Measurements from ENCODE around the gene CD47. TPM values are rescaled to one million over a fixed set of nuclear protein-coding genes. Genes with fewer than 3 reads are reported as not detected.

CD47 gene
- total RNA-seq, 2 donors from 2014 or later = 6.4 to 12.0 TPM

- H3K27ac Mint-ChIP-seq = no peak overlapping the region
- Histone ChIP-seq H3K36me3 (ENCODE audit: control insufficient read depth, insufficient read depth, low read length) (no peaks in the 10 kb centered on the region), H3K27me3 (ENCODE audit: control insufficient read depth, insufficient read depth, low read length, poor library complexity, severe bottlenecking) (peaks cover 64% of the 10 kb centered on the region), H3K27ac (ENCODE audit: low read depth, low read length) (no peak overlapping the region), H3K4me3 (ENCODE audit: low read length) (no peak overlapping the region), H3K9ac (ENCODE audit: extremely low read depth, low read length, poor library complexity, severe bottlenecking) (no peak overlapping the region), H3K9me3 (ENCODE audit: control insufficient read depth, low read length) (no peaks in the 10 kb centered on the region), H3K4me1 (ENCODE audit: control insufficient read depth, insufficient read depth, low read length) (peaks cover 14% of the 10 kb centered on the region)
- H3K4me3 Mint-ChIP-seq = no peak overlapping the region
- 92 to 100% methylated on average over 1 to 2 of the region's 2 CpGs for WGBS, 2 experiments (ENCODE audit: insufficient coverage in 1 of 2, insufficient read length in 1 of 2)
- TF ChIP-seq CTCF (conservative IDR thresholded peaks at IDR 0.05) = no peak
- peaks cover 54% of the 10 kb centered on the region for H3K27me3 Mint-ChIP-seq (ENCODE audit: insufficient read depth)
- H3K4me1 Mint-ChIP-seq = peaks cover 19% of the 10 kb centered on the region
- no peak for DNase-seq
- no peaks in the 10 kb centered on the region for H3K36me3 Mint-ChIP-seq (ENCODE audit: low read depth)
- no peaks in the 10 kb centered on the region for H3K9me3 Mint-ChIP-seq
Observed at GRCh38 chr3:108008106-108008505, 82.7 kb downstream of the CD47 start.

- Histone ChIP-seq H3K36me3 (ENCODE audit: control insufficient read depth, insufficient read depth, low read length) (no peaks in the 10 kb centered on the region), H3K27me3 (ENCODE audit: control insufficient read depth, insufficient read depth, low read length, poor library complexity, severe bottlenecking) (peaks cover 55% of the 10 kb centered on the region), H3K4me1 (ENCODE audit: control insufficient read depth, insufficient read depth, low read length) (peaks cover 5% of the 10 kb centered on the region), H3K9ac (ENCODE audit: extremely low read depth, low read length, poor library complexity, severe bottlenecking) (no peak overlapping the region), H3K27ac (ENCODE audit: low read depth, low read length) (no peak overlapping the region), H3K4me3 (ENCODE audit: low read length) (no peak overlapping the region), H3K9me3 (ENCODE audit: control insufficient read depth, low read length) (no peaks in the 10 kb centered on the region)
- Mint-ChIP-seq H3K9me3 (no peaks in the 10 kb centered on the region), H3K27me3 (ENCODE audit: insufficient read depth) (peaks cover 55% of the 10 kb centered on the region), H3K36me3 (ENCODE audit: low read depth) (no peaks in the 10 kb centered on the region), H3K27ac (no peak overlapping the region), H3K4me3 (no peak overlapping the region), H3K4me1 (peaks cover 13% of the 10 kb centered on the region)
- TF ChIP-seq CTCF (conservative IDR thresholded peaks at IDR 0.05) = no peak
- 98 to 100% methylated on average over 1 to 2 of the region's 2 CpGs for WGBS, 2 experiments (ENCODE audit: insufficient coverage in 1 of 2, insufficient read length in 1 of 2)
- DNase-seq = no peak
Observed at GRCh38 chr3:108006881-108007331, 83.9 kb downstream of the CD47 start.

GRCh38 chr3:108006077-108006771 lies 84.6 kb downstream of the CD47 start:
- H3K4me1 ChIP-seq (ENCODE audit: control insufficient read depth, insufficient read depth, low read length) = peaks cover 5% of the 10 kb centered on the region
- no peak for TF ChIP-seq CTCF (conservative IDR thresholded peaks at IDR 0.05)
- H3K4me3 ChIP-seq (ENCODE audit: low read length) = no peak overlapping the region
- WGBS, 2 experiments (ENCODE audit: insufficient coverage in 1 of 2, insufficient read length in 1 of 2) = 88 to 91% methylated on average over 10 to 11 of the region's 11 CpGs
- H3K9ac ChIP-seq (ENCODE audit: extremely low read depth, low read length, poor library complexity, severe bottlenecking) = no peak overlapping the region
- H3K27ac ChIP-seq (ENCODE audit: low read depth, low read length) = no peak overlapping the region
- H3K36me3 ChIP-seq (ENCODE audit: control insufficient read depth, insufficient read depth, low read length) = no peaks in the 10 kb centered on the region
- no peak overlapping the region for H3K4me3 Mint-ChIP-seq
- no peak for DNase-seq
- H3K9me3 Mint-ChIP-seq = no peaks in the 10 kb centered on the region
- peaks cover 49% of the 10 kb centered on the region for H3K27me3 ChIP-seq (ENCODE audit: control insufficient read depth, insufficient read depth, low read length, poor library complexity, severe bottlenecking)
- peaks cover 50% of the 10 kb centered on the region for H3K27me3 Mint-ChIP-seq (ENCODE audit: insufficient read depth)
- no peaks in the 10 kb centered on the region for H3K9me3 ChIP-seq (ENCODE audit: control insufficient read depth, low read length)
- peaks cover 13% of the 10 kb centered on the region for H3K4me1 Mint-ChIP-seq
- H3K27ac Mint-ChIP-seq = no peak overlapping the region
- H3K36me3 Mint-ChIP-seq (ENCODE audit: low read depth) = no peaks in the 10 kb centered on the region

Measured in endodermal cell (in vitro differentiated cells).